GM08714 (cell line): ENCODE data around the gene HNF4A.

Experiments
- H3K4me3 ChIP-seq: fragments of 200-500 bp; sonication (Bioruptor generic); 2 replicates; pipeline ENCODE4 v1.5.1; 2014; ENCODE audit warnings: mild to moderate bottlenecking, low read length, inconsistent platforms
- ZNF274 ChIP-seq: IDR thresholded peaks from 2 replicates; pipeline ENCODE4 v1.6.1; 2012; ENCODE audit warnings: mild to moderate bottlenecking, low read depth, low read length

HNF4A gene

DNA sequence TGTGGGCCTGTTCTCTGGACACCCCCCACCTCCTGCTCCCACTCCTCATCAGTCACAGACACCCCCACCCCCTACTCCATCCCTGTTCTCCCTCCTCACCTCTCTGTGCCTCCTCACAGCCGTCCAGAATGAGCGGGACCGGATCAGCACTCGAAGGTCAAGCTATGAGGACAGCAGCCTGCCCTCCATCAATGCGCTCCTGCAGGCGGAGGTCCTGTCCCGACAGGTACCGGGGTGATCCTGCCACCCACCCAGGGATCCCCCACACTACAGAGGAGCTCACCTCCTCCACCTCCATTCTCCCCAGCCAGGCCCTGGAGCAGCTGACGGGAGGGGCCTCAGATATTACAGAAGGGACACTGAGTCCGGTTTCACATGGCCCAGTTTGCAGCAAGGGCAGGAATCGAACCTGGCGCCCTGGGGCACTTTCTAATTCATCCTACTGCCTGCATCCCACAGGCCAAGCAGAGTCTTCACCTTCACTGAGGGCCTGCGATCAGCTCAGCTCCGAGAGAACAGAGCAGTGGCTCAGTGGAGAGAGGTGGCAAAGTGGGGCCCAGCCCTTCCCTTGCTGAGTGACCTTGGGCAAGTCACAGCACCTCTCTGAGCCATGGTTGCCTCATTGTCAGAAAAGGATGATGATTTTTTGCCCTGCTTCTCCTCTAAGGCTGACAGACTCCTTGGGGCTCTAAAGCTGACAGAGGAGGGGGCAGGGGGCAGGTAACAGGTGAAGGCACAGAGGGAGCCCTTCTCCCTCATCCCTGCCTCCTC lies 58.3 kb downstream of the HNF4A start:
- no peak for TF ChIP-seq ZNF274

DNA sequence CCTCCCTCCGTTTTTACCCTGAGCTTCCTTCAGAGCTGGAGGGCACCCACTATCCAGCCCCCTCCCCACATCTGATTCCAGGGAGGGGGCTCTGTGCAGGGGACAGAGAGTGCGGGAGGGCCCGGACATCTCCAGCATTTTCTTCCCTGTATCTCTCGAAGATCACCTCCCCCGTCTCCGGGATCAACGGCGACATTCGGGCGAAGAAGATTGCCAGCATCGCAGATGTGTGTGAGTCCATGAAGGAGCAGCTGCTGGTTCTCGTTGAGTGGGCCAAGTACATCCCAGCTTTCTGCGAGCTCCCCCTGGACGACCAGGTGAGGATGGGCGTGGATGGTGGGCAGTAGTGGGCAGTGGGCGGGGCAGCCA lies 58.8 kb downstream of the HNF4A start:
- H3K4me3 ChIP-seq, result no peak overlapping the region
- TF ChIP-seq ZNF274, result no peak

More for the DNA sequence above, 58.3 kb downstream of the HNF4A start:
- no peak overlapping the region for H3K4me3 ChIP-seq

DNA sequence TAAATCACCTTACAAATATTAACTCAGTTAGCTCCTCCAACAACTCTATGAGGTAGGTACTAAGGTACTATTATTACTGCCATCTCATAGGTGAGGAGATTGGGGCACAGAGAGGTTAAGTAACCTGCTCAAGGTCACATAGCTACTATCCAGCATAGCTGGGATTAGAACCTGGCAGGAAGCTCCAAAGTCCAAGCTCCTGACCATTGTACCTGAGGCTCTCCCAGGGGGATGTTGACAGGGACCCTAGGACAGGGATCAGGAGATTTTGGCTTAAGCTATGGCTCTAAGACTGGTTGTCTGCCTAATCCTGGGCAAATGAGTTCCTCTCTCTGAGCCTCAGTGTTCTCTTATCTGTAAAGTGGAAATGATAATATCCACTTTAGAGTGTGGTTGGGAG lies 59.3 kb downstream of the HNF4A start:
- no peak overlapping the region for H3K4me3 ChIP-seq

GRCh38 chr20:44415833-44416715 lies 60.6 kb downstream of the HNF4A start:
- TF ChIP-seq ZNF274, result no peak
- H3K4me3 ChIP-seq, result no peak overlapping the region

More for the DNA sequence above, 59.3 kb downstream of the HNF4A start:
- no peak for TF ChIP-seq ZNF274

DNA sequence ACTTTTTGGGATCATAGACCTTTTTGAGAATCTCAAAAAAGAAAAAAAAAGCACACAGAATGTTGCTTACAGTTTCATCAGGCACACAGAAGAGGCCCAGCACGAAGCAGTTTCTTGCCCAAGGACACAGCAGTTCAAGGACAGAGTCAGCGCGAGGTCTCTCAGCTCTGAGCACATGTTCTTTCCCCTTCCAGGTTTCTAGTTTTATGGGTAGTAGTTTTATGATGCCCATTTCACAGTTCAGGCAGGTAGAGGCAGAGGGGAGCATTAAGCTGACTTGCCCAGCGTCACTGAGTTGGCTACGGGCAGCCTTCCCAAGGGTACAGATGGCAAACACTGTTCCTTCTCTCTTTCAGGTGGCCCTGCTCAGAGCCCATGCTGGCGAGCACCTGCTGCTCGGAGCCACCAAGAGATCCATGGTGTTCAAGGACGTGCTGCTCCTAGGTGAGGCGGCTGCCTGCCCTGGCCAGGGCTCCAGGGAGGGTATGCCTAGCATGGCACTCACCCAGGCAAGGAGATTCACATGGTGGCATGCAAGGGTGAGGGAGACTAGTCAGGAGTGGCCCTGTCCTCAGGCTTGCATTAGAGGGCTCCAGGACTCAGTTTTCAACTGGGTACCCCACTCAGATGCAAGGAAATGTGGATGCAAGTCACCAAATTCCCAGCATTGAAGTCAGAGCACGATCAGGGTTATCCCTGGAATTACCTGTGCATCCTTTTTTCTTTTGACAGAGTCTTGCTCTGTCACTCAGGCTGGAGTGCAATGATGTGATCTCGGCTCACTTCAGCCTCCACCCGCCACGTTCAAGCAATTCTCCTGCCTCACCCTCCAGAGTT lies 62.8 kb downstream of the HNF4A start:
- H3K4me3 ChIP-seq, result no peak overlapping the region
- TF ChIP-seq ZNF274, result no peak

DNA sequence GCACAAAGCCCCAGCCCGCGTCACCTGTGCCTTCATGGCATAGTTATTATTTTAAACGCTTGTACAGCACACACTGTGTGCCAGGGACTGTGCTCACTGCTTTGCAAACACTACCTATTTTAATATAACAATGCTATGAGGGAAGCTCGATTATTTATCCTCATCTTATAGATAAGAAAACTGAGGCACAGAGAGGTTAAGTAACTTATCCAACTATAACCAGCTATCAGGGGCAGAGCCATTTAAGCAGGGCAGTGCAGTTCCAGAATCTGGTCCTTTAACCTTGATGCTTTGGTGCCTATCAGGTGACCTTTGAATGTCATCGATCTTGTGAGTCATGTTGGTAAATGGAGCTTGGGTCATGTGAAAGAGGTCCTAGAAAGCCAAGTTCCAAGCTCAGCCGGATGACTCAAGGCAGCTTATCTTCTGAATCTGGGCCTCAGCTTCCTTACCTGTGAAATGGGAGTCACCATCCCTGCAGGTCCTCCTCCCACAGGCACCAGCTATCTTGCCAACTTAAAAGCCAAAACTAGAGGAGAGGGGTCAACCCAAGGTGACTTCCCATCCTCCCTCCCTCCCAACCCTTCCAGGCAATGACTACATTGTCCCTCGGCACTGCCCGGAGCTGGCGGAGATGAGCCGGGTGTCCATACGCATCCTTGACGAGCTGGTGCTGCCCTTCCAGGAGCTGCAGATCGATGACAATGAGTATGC lies 63.8 kb downstream of the HNF4A start:
- TF ChIP-seq ZNF274, result no peak
- no peak overlapping the region for H3K4me3 ChIP-seq

DNA sequence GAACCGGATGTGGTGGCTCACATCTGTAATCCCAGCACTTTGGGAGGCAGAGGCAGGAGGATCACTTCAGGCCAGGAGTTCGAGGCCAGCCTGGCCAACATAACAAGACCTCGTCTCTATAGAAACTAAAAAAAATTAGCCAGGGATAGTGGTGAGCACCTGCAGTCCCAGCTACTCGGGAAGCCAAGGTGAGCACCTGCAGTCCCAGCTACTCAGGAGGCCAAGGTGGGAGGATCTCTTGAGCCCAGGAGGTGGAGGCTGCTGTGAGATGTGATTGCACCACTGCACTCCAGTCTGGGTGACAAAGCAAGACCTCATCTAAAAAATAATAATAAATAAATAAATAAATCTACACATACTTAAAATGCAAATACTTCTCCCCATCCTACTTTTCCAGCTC lies 65.0 kb downstream of the HNF4A start:
- H3K4me3 ChIP-seq, result no peak overlapping the region
- no peak for TF ChIP-seq ZNF274

DNA sequence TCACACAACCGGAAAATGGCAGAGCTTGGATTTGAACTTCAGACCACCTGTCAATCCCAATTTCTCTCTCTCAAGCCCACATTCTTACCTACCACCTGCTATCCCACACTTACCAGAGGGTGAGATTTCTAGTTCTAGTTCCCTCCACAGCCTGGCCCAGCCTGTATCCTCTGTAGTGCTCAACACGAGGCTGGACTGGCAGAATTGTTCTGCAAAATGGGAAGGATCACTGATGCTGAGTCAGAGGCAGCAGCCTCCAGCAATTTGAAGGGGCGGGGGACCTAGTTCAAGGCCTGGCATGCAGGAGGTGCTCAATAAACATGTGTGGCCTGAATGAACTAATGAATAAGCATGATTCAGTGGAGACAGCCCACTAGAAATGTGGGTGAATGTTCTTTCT lies 66.6 kb downstream of the HNF4A start:
- TF ChIP-seq ZNF274, result no peak
- H3K4me3 ChIP-seq, result no peak overlapping the region

GRCh38 chr20:44423480-44423879 lies 68.0 kb downstream of the HNF4A start:
- no peak overlapping the region for H3K4me3 ChIP-seq
- no peak for TF ChIP-seq ZNF274

- TF ChIP-seq ZNF274, result no peak
- no peak overlapping the region for H3K4me3 ChIP-seq
These were observed 68.6 kb downstream of the HNF4A start for GRCh38 chr20:44424039-44424495.

- no peak overlapping the region for H3K4me3 ChIP-seq
- no peak for TF ChIP-seq ZNF274
These were observed 70.4 kb downstream of the HNF4A start for GRCh38 chr20:44425923-44426322.

GRCh38 chr20:44426879-44427790 lies 71.6 kb downstream of the HNF4A start:
- no peak for TF ChIP-seq ZNF274
- H3K4me3 ChIP-seq, result no peak overlapping the region

- no peak overlapping the region for H3K4me3 ChIP-seq
- TF ChIP-seq ZNF274, result no peak
These were observed 72.3 kb downstream of the HNF4A start for GRCh38 chr20:44427804-44428173.
